Erythroblast (primary cell): ENCODE results near the gene CD320.
"Not testable (repeated sequence)": the region's sequence is repeated elsewhere in the genome, so short reads cannot be mapped to it uniquely, and the experiment has no call there.

Source experiments
- DNase-seq, 2 experiments: peaks; one replicate each; lab custom pipeline; 2025; lab: John Stamatoyannopoulos, UW
- GATA1 ChIP-seq: IDR thresholded peaks from 2 replicates; pipeline ENCODE4 v1.6.1; 2011; ENCODE audit warnings: low read depth, mild to moderate bottlenecking, control low read depth, low read length, moderate library complexity
- POLR2A ChIP-seq: IDR thresholded peaks from 2 replicates; pipeline ENCODE4 v1.6.1; 2011; ENCODE audit warnings: mild to moderate bottlenecking, low read length

CD320 gene

DNA sequence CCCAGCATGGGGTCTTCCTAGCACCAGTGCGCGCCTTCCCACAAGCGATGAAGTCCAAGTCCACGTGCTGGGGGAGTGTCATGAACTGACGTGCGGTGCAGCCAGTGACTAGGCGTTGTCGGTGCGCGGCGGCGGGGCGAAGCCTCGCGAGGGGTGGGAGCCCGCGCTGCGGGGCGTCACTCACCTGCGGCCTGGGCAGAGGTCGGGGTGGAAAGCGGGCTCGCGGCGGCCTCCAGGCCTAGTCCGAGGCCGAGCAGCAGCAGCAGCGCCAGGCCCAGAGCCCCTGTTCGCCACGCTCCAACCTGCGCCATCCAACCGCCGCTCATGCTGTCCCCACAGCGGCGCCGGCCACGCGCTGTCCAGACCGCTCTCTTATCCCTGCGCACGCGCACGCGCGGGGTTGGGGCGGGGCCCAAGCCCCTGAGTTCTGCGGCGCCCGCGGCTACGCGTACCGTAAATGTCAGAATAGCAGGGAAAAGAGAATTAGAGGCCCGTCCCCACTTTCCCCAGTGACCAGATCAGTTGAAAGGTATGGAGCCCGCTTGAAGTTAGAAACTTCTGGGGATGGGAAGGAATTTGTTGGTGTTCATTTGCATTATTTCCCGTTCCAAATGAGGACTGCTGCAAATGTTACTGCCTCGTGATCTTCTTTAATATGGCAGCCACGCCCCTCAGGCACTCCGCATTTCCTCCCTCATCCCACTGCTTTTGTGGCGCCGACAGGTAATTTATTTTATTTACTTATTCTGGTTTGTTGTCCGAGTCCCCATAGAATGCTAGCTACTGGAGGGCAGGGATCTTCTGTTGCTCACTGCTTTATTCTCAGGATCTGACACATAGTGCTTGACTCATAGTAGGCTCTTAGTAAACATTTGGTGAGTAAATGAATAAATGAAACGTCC, at the start of gene CD320:
Gene CD320 (minus strand): TSS at position 394 of the 902 bp plus-strand sequence. CDS start 68 bp downstream, at position 326.
- DNase-seq: peak; percentile 93 to 94
- no peak for TF ChIP-seq GATA1
- TF ChIP-seq POLR2A: peak; percentile 85

DNA sequence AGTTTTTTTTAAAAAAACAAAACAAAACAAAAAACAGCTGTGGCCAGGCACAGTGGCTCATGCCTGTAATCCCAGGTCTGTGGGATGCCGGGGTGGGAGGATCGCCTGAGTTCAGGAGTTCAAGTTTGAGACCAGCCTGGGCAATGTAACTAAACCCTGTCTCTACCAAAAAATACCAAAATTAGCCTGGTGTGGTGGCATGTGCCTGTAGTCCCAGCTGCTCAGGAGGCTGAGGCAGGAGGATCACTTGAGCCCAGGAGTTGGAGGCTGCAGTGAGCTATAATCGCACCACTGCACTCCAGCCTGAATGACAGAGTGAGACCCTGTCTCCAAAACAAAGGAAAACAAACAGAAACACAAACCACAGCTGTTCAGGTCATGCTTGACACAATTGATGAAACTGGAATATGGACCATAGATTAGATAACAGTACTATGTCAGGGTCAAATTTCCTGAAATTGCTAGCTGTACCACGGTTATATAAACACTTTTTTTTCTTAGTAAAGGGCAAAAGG, 48.9 kb upstream of the CD320 start:
- TF ChIP-seq POLR2A (no peak), GATA1 (no peak)
- DNase-seq: no peak

DNA sequence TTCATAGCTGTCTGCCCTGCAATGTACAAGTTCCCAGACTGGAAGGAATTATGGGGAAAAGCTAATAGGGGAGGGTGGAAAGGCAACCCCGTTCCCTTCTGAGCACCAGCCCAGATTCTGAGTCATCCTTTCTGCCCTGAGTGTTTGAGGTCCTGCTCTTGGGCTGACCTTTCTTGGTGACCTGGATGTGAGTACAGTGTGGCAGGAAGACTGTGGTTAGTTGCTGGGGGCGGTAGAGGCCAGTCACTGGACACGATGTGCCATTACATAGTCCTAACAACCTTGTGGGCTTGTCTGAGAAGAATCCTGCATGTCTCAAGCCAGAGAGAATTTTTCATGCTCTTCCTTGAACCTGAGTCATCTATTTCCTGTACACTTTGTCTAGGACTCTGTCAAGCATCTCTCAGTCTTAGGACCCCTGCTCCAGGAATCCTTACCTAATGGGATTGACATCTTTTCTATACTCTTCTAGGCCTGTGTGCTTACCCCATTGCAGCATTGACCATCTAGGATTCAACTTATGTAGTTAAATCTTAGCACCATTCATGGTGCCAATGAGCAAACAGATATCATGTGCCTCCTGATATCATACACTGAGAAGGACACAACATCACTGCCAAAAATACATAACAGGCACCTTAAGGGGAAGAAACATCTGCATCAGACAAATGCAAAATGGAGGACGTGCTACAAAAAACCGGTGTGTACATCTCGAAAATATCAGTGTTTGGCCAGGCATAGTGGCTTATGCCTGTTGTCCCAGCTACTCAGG, 47.7 kb upstream of the CD320 start:
- no peak for DNase-seq
- TF ChIP-seq POLR2A: no peak
- TF ChIP-seq GATA1: no peak

DNA sequence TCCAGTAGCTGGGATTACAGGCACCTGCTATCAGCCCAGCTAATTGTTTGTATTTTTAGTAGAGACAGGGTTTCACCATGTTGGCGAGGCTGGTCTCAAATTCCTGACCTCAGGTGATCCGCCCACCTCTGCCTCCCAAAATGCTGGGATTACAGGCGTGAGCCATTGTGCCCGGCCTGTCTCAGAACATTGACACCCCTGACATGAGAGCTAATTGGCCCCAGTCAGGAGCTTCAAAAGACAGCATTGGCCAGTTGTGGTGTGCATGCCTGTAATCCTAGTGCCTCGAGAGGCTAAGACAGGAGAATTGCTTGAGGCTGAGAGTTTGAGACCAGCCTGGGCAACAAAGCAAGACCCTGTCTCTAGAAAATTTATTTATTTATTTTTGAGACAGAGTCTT, 44.7 kb upstream of the CD320 start:
- not testable (repeated sequence) for DNase-seq

DNA sequence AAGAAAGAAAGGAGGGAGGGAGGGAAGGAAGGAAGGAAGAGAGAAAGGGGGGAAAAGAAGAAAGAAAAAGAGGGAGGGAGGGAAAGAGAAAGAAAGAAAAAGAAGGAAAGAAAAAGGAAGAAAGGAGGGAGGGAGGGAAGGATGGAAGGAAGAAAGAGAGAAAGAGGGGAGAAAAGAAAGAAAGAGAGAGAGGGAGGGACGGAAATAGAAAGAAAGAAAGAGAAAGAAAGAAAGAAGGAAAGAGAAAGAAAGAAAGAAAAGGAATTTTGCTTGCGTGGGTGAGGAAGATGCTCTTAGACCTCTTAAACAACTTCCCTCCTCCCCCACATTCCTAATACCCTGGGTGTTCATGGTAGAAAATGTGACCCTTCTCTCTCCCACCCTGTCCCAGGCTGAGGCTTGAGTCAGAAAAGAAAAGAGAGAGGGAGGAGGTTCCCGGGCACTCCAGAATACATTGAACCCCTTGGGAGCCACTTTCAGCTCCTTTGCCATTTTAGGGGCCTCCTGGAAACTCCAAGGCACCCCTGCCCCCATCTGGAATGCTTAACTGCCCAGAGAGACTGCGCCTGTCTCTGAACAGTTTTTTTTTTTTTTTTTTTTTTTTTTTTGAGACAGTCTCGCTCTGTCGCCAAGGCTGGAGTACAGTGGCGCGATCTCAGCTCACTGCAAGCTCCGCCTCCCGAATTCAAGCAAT, 44.1 kb upstream of the CD320 start:
- TF ChIP-seq POLR2A (no peak), GATA1 (no peak)
- no peak for DNase-seq

DNA sequence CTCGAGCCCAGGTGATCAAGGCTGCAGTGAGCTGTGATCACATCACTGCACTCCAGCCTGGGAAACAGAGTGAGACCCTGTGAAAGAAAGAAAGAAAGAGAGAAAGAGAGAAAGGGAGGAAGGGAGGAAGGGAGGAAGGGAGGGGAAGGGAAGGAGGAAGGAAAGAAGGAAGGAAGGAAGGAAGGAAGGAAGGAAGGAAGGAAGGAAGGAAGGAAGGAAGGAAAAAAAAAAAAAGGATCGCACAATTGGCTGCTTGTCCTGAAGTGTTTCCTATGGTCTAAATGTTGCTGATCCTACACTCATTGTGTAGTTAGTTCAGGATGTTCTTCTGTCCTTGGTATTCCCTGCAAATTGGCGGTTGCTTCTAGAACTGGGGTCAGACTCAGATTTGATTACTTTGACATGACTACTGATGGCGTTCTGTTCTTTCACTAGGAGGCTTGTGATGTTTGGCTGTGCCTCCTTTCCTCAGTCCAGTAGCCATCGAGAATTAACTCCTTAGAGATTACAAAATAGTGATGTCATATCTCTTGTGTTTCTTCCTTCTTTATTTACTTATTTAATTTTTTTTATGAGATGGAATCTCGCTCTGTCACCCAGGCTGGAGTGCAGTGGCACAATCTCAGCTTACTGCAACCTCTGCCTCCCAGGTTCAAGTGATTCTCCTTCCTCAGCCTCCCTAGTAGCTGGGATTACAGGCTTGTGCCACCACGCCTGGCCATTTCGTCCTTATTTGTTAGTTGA, 41.6 kb upstream of the CD320 start:
- not testable (repeated sequence) for DNase-seq

DNA sequence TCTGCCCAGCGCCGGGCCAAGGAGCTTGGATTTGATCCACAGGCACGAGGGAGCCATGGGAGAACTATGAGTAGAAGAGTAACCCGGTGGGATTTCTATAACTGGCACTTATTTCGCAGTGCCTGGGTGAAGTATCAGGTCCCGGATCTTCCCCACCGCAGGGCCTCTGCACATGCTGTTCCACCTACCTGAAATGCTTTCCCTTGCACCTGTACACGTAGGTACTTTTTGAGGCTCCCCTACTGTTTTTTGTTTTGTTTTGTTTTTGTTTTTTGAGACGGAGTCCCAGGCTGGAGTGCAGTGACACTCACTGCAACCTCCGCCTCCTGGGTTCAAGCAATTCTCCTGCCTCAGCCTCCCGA, 35.3 kb upstream of the CD320 start:
- TF ChIP-seq GATA1 (no peak), POLR2A (no peak)
- no peak for DNase-seq

DNA sequence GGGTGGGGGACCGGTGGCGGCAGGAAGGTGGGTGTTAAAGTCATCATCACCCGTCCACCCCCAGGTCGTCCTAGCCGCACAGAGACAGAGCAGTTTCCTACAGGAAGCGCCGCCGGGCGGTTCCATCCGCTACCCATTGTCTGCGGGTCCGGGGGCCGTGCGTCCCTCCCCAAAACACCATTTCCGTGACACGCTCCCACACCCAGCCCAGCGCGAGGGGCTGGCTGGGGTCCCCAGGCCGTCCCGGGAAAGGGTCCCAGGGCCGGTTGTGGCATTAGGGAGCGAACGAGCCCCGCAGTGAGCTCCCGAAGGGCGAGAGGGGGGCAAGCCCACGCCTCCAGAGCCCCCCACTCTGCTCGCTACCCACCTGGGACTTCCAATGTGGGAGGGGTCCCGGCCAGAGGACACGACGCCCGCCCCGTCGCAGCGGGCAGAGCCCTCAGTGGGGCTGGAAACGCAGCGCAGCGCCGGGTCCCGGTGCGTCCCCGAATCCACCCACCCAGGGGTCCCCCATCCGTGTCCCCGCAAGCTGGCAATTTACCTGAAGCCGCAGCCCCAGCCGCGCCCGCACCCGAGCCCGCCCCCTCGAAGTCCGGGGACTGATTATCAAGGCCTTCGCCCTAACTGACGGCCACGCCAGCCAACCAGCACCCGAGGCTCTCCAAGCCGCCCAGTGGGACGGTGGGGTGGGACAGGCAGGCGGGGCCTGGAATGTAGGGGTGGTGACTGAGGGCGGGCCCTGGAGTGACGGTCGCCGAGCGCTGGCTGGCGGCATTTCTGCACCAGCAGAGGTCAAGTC, 34.7 kb upstream of the CD320 start, which contains the start of gene KANK3:
Gene KANK3 (minus strand): TSS at position 579 of the 799 bp plus-strand sequence. CDS start 5,434 bp downstream, outside the sequence.
- TF ChIP-seq POLR2A (no peak), GATA1 (no peak)
- DNase-seq: peak; percentile 94 to 96

DNA sequence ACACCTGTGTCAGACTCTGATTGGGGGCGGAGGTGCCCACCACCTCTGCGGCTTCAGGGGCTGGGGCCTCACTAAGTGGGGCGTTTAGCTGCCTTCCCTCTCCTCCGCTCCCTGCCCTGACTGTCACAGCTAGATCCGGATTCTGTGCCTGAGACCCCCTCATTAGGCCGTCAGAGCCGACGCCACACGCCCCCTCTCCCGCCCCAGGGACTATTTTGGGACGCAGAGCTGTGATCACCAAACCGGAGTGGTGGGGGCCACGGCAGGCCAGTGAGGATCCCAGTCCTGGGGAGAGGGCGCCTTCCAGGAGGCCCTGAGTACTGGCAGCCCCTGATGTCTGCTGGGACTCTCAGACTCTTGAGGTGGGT, 34.1 kb upstream of the CD320 start:
- TF ChIP-seq GATA1 (no peak), POLR2A (no peak)
- no peak for DNase-seq

DNA sequence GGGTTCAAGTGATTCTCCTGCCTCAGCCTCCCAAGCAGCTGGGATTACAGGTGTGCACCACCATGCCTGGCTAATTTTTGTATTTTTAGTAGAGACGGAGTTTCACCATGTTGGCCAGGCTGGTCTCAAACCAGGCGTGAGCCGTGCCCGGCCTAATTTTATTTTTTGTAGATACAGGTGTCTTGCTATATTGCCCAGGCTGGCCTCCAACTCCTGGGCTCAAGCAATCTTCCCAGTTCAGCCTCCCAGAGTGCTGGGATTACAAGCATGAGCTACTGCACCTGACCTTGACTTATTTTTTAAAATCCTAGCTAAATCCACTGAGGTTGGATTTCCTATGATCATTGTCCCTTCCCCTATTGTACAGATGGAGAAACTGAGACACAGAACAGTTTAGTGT, 33.3 kb upstream of the CD320 start:
- DNase-seq: not testable (repeated sequence)

DNA sequence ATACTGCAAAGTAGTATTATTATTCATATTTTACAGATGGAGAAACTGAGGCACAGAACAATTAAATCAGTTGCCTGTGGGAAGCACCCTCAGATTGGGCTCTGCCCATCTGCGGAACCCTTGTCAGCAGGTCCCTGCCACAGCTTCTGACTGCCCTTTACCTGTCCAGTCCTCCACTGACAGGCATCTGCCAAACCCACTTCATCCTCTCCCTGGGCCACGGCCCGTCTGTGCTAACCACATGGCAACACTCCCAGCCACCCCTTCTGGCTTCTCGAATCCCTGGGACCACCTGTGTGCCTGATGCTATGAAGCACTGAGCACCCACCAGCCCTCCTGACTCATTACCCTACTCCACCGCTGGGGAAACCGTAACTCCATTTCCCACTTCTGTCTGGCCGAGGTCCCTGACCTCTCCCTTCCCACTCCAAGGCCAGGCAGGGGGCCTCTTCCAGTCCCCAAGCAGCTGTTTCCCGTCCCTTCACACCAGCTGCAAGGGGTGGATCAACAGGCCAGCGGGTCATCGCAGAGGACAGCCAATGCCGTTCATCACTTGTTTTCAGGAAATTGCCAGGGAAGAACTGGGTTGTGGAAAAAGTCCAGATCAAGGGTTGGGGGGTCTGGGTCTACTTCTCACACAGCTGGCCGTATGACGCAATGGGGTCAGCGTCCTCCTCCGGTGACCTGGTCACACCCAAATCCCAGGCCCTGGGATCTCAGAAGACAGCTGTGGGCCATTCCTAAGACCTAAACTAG, 32.4 kb upstream of the CD320 start:
- TF ChIP-seq GATA1 (no peak), POLR2A (no peak)
- DNase-seq: no peak

DNA sequence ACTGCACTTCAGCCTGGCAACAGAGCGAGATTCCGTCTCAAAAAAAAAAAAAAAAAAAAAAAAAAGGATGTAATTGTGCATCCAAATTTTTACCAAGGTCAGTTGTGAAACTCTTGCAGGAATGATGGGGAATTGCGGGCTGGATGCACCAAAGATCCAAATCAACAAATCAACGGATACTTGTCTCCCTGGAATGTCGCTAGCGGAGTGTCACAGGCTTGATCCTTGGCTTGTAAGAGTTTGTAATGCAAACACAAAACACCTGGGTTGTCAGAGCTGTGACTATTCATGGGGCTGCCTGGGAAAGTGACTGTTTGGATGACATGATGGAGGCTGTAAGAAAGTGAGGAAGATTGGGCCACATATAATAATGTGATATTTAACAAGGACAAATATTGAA, 30.7 kb upstream of the CD320 start:
- TF ChIP-seq GATA1: no peak
- TF ChIP-seq POLR2A: no peak
- no peak for DNase-seq
